K562 (cell line): Measurements from ENCODE around the gene SPCS3. TPM values are rescaled to one million over a fixed set of nuclear protein-coding genes. Genes with fewer than 3 reads are reported as not detected.
A peak's percentile ranks its signal among the peaks of the same experiment; 100 is the strongest.

ENCODE experiments used
- ATAC-seq: fragments of 200-7000 bp; cut with Tn5 transposase; 3 replicates; pipeline ENCODE4 v1.9.1; 2020; ENCODE audit warnings: moderate library complexity
- BruUV-seq: library from RNA; stranded (reverse); fragments of 400-500 nt; replicated peaks from 2 replicates; lab custom pipeline; 2021; lab: Mats Ljungman, UMichigan
- CTCF ChIA-PET: fragments of 300-600 bp; formaldehyde crosslinking; extraction: SDS; loops from one replicate; lab custom pipeline; 2021; ENCODE audit warnings: low intra/inter-chr PET ratio; lab: Yijun Ruan, JAX
- POLR2A ChIA-PET: fragments of 300-600, 350-650 bp; sonication (Branson Sonifier 250); formaldehyde crosslinking; extraction: SDS; loops from one replicate; lab custom pipeline; 2021; ENCODE audit warnings: antibody characterized with exemption, inconsistent platforms; lab: Yijun Ruan, JAX
- DNase-seq, 4 experiments: peaks; one replicate each; pipeline versions ENCODE4 v3.0.0 to v3.0.0-alpha.2; 2011 to 2018; ENCODE audit warnings: low spot score in 3 of 4, mixed read lengths in 3 of 4; ENCODE audit errors: extremely low read depth in 1 of 4
- FAIRE-seq: peaks from 2 replicates; lab custom pipeline; 2011; peaks lifted over from hg19 to GRCh38; lab: Jason Lieb, UNC
- H2AFZ ChIP-seq: 2 replicates; pipeline ENCODE4 v1.6.0; 2011; ENCODE audit warnings: low read depth, low read length, control low read depth, inconsistent platforms
- H3K27ac ChIP-seq: fragments of 200-600 bp; 3 replicates; pipeline ENCODE4 v1.8.0; 2011; ENCODE audit warnings: low read depth, mild to moderate bottlenecking, control low read depth, inconsistent platforms, low read length, moderate library complexity, mixed read lengths; ENCODE audit errors: extremely low read depth
- H3K27me3 ChIP-seq, 2 experiments: fragments of 300-600 bp in 1 of 2; 2 replicates in 1 of 2; 3 replicates in 1 of 2; pipeline versions ENCODE4 v1.6.0 to v1.8.0; 2011; ENCODE audit warnings: inconsistent platforms in 2 of 2, low read length in 2 of 2, mild to moderate bottlenecking in 1 of 2, mixed read lengths in 1 of 2, moderate library complexity in 1 of 2; ENCODE audit not compliant: control insufficient read depth in 2 of 2, insufficient read depth in 2 of 2
- H3K36me3 ChIP-seq: fragments of 300-600 bp; 3 replicates; pipeline ENCODE4 v1.8.0; 2011; ENCODE audit warnings: mild to moderate bottlenecking, low read length, inconsistent platforms; ENCODE audit not compliant: control insufficient read depth, insufficient read depth
- H3K4me1 ChIP-seq, 2 experiments: fragments of 200-600 bp in 1 of 2; replicated peaks in 1 of 2; 2 replicates in 1 of 2; 3 replicates in 1 of 2; pipeline versions ENCODE4 v1.5.1 to v1.8.0; 2011; ENCODE audit warnings: inconsistent platforms in 2 of 2, low read length in 2 of 2, mild to moderate bottlenecking in 1 of 2, mixed read lengths in 1 of 2, moderate library complexity in 1 of 2; ENCODE audit not compliant: control insufficient read depth in 2 of 2, insufficient read depth in 2 of 2
- H3K4me2 ChIP-seq: 2 replicates; pipeline ENCODE4 v1.6.1; 2011; ENCODE audit warnings: low read length, control low read depth, inconsistent platforms, mixed read lengths; ENCODE audit not compliant: insufficient read depth
- H3K4me3 ChIP-seq: fragments of 200-600 bp; sonication (generic), shearing (Covaris generic); 2 replicates; pipeline ENCODE4 v1.5.1; 2016; ENCODE audit warnings: control low read depth, inconsistent platforms
- H3K79me2 ChIP-seq: fragments of 200-600 bp; 3 replicates; pipeline ENCODE4 v1.8.0; 2011; ENCODE audit warnings: low read length, inconsistent platforms; ENCODE audit not compliant: control insufficient read depth, insufficient read depth
- H3K9ac ChIP-seq, 2 experiments: 2 replicates each; pipeline versions ENCODE4 v1.6.0 to v1.6.1; 2011; ENCODE audit warnings: low read depth in 2 of 2, low read length in 2 of 2, control low read depth in 1 of 2, inconsistent platforms in 1 of 2, mild to moderate bottlenecking in 1 of 2, mixed read lengths in 1 of 2; ENCODE audit not compliant: insufficient read depth in 1 of 2
- H3K9me1 ChIP-seq: one replicate; pipeline ENCODE4 v1.6.0; 2011; ENCODE audit warnings: inconsistent platforms, mild to moderate bottlenecking, low read length, moderate library complexity; ENCODE audit not compliant: control insufficient read depth, insufficient read depth
- H3K9me3 ChIP-seq: replicated peaks from 2 replicates; pipeline ENCODE4 v1.5.1; 2011; ENCODE audit warnings: low read depth, low read length, inconsistent platforms; ENCODE audit not compliant: control insufficient read depth, insufficient read depth
- H4K20me1 ChIP-seq: replicated peaks from 2 replicates; pipeline ENCODE4 v1.6.1; 2011; ENCODE audit warnings: low read length, inconsistent platforms, mixed read lengths; ENCODE audit not compliant: control insufficient read depth, insufficient read depth
- BRF2 ChIP-seq: IDR thresholded peaks from 3 replicates; pipeline ENCODE4 v1.6.1; 2011; ENCODE audit warnings: borderline replicate concordance, mild to moderate bottlenecking; ENCODE audit not compliant: insufficient read length, insufficient read depth
- HES1 ChIP-seq: fragments of 450-650 bp; IDR thresholded peaks from 2 replicates; pipeline ENCODE4 v1.6.1; 2016; ENCODE audit warnings: low read depth, mild to moderate bottlenecking, moderate library complexity
- IRF1 ChIP-seq: sonication (generic); formaldehyde crosslinking; IDR thresholded peaks from 2 replicates; pipeline ENCODE4 v1.8.0; 2022; ENCODE audit warnings: missing genetic modification reagents, mild to moderate bottlenecking, borderline replicate concordance
- MEIS2 ChIP-seq: fragments of 450-650 bp; IDR thresholded peaks from 2 replicates; pipeline ENCODE4 v1.6.1; 2014; ENCODE audit warnings: mild to moderate bottlenecking; ENCODE audit not compliant: partially characterized antibody
- MTA3 ChIP-seq: fragments of 450-650 bp; formaldehyde crosslinking; IDR thresholded peaks from 2 replicates; pipeline ENCODE4 v1.6.1; 2017; ENCODE audit warnings: mild to moderate bottlenecking, borderline replicate concordance
- RFX5 ChIP-seq: IDR thresholded peaks from 2 replicates; pipeline ENCODE4 v1.6.1; 2011; ENCODE audit warnings: low read depth, mild to moderate bottlenecking, improper control_type of control experiment, low read length
- SNIP1 ChIP-seq: fragments of 450-650 bp; IDR thresholded peaks from 2 replicates; pipeline ENCODE4 v1.7.1; 2017; ENCODE audit warnings: low read depth, mild to moderate bottlenecking
- ZC3H4 ChIP-seq: sonication (generic); formaldehyde crosslinking; IDR thresholded peaks from 2 replicates; pipeline ENCODE4 v1.9.0; 2021; ENCODE audit warnings: missing genetic modification reagents, borderline replicate concordance
- ZFP36 ChIP-seq: fragments of 150-350 bp; IDR thresholded peaks from 2 replicates; pipeline ENCODE4 v1.6.1; 2018; ENCODE audit warnings: low read length, low read depth; ENCODE audit not compliant: partially characterized antibody
- ZNF224 ChIP-seq: sonication (generic); formaldehyde crosslinking; IDR thresholded peaks from 2 replicates; pipeline ENCODE4 v1.8.0; 2022; ENCODE audit warnings: mild to moderate bottlenecking, missing genetic modification reagents
- ZNF717 ChIP-seq: fragments of 250-450 bp; sonication (Bioruptor Pico); IDR thresholded peaks from 2 replicates; pipeline ENCODE4 v1.5.0; 2021
- WGBS: fragments of 100-300 bp; shearing (Covaris generic); methylation state at CpG from one replicate; pipeline ENCODE4 v1.1.6; 2016; ENCODE audit warnings: low coverage, mixed read lengths; ENCODE audit not compliant: insufficient coverage; ENCODE audit errors: missing lambda C conversion rate; 5-methylcytosine and 5-hydroxymethylcytosine counted together
- in situ Hi-C: fragments of 300-500 bp; cut with MboI; formaldehyde crosslinking; loops from 4 replicates; pipeline ENCODE4 v1.15.0; 2018; ENCODE audit warnings: inconsistent platforms, mixed read lengths
- intact Hi-C: fragments of 100-400 bp; cut with micrococcal nuclease; formaldehyde crosslinking; loops from 2 replicates; pipeline ENCODE4 v1.14.2; 2022
- polyA plus RNA-seq, 8 experiments: library from polyadenylated mRNA; depleted of rRNA in 4 of 8; stranded (reverse) in 5 of 8; unstranded in 3 of 8; fragments of >200 nt; fragmentation: Nextera tagmentation in 2 of 8; fragmentation: Illumina TruSeq in 1 of 8; extraction: Ambion mirVana in 2 of 8; extraction: Trizol in 1 of 8; gene quantifications; 2 replicates each; pipeline versions ENCODE4 v1.2.1 to v1.2.3, GENCODE V29; 2011 to 2014; ENCODE audit warnings: inconsistent platforms in 1 of 8, missing spikeins in 1 of 8
- total RNA-seq, 7 experiments: library from RNA; depleted of rRNA in 6 of 7; stranded (reverse); fragments of >200 nt in 6 of 7; fragmentation: Illumina TruSeq in 2 of 7; extraction: Trizol in 2 of 7; gene quantifications; 2 replicates each; pipeline versions ENCODE4 v1.2.1 to v1.2.3, GENCODE V29; 2011 to 2021; ENCODE audit warnings: low replicate concordance in 1 of 7

SPCS3 gene
- total and polyA plus RNA-seq, 9 of the 15 experiments (the other 6 are each of a cell fraction or from before 2014, with no cell fraction given) = 64.6 to 196 (median 85.4) TPM

GRCh38 chr4:176334066-176334465, 14.3 kb downstream of the SPCS3 start:
- no peak overlapping the region for H3K9ac ChIP-seq
- H3K4me2 ChIP-seq = no peak overlapping the region
- H3K27me3 ChIP-seq = no peaks in the 10 kb centered on the region
- H3K27ac ChIP-seq = no peak overlapping the region
- TF ChIP-seq MEIS2 (peak; percentile 46), ZFP36 (no peak)
- no peaks in the 10 kb centered on the region for H4K20me1 ChIP-seq
- H3K9me3 ChIP-seq = no peaks in the 10 kb centered on the region
- no TSS peak for BruUV-seq
- ChIA-PET POLR2A (interaction anchor here (3.3 kb wide), 1 partner anchor 9 kb away, joined by 12 read pairs; no protein-coding TSS in a partner anchor), CTCF (no interaction called here)
- no peak for DNase-seq
- no peaks in the 10 kb centered on the region; a peak in 1 of 5 replicates for H3K4me1 ChIP-seq
- in situ Hi-C loops (loop anchor here (25.0 kb wide), 1 partner anchor 372 kb away; no protein-coding TSS in a partner anchor), intact Hi-C loops (loop anchor here (10.0 kb wide), 1 partner anchor 1569 kb away; no protein-coding TSS in a partner anchor)
- no peaks in the 10 kb centered on the region for H3K9me1 ChIP-seq
- WGBS = 37% methylated on average over 5 of the region's 5 CpGs
- no peak overlapping the region for H2AFZ ChIP-seq
- no peak for FAIRE-seq
- peak; percentile 38 for ATAC-seq
- H3K79me2 ChIP-seq = peaks cover 7% of the 10 kb centered on the region; the same call in 1 of the 3 replicates
- H3K4me3 ChIP-seq = no peak overlapping the region
- peaks cover 31% of the 10 kb centered on the region for H3K36me3 ChIP-seq

- ChIA-PET CTCF (no interaction called here), POLR2A (interaction anchor here (3.3 kb wide), 1 partner anchor 10 kb away, joined by 12 read pairs; no protein-coding TSS in a partner anchor)
- TF ChIP-seq IRF1 (CRISPR knock-in tag) = no peak
- TF ChIP-seq BRF2 = no peak
- no peak for TF ChIP-seq RFX5
- TF ChIP-seq MTA3 = no peak
- TF ChIP-seq SNIP1 = no peak
- TF ChIP-seq HES1 = no peak
- no peak for TF ChIP-seq ZC3H4 (CRISPR knock-in tag)
- TF ChIP-seq ZNF717 (CRISPR knock-in tag) = no peak
- no peak for TF ChIP-seq ZNF224 (CRISPR knock-in tag)
- DNase-seq (no peak), ATAC-seq (no peak), FAIRE-seq (no peak)
- H3K27me3 ChIP-seq = no peaks in the 10 kb centered on the region
- no peaks in the 10 kb centered on the region for H3K9me1 ChIP-seq
- H3K4me3 ChIP-seq = no peak overlapping the region
- in situ Hi-C loops (loop anchor here (25.0 kb wide), 1 partner anchor 373 kb away; no protein-coding TSS in a partner anchor), intact Hi-C loops (loop anchor here (10.0 kb wide), 1 partner anchor 1571 kb away; no protein-coding TSS in a partner anchor)
- no peaks in the 10 kb centered on the region for H3K79me2 ChIP-seq
- H3K9me3 ChIP-seq = no peaks in the 10 kb centered on the region
- no peaks in the 10 kb centered on the region for H4K20me1 ChIP-seq
- 11% methylated on average over 1 of the region's 1 CpG for WGBS
- no peaks in the 10 kb centered on the region; a peak in 1 of 5 replicates for H3K4me1 ChIP-seq
- peaks cover 17% of the 10 kb centered on the region; the same call in 2 of the 3 replicates for H3K36me3 ChIP-seq
- H3K9ac ChIP-seq = no peak overlapping the region
- no TSS peak for BruUV-seq
- no peak overlapping the region for H3K4me2 ChIP-seq
- no peak overlapping the region for H2AFZ ChIP-seq
- no peak overlapping the region for H3K27ac ChIP-seq
These were observed 15.7 kb downstream of the SPCS3 start for GRCh38 chr4:176335421-176335820.
